ENCODE measurements around the gene CNDP2. TPM values are rescaled to one million over a fixed set of nuclear protein-coding genes. Genes with fewer than 3 reads are reported as not detected.

The CNDP2 gene
- total RNA-seq, 1 experiment from 2014 or later, result 40.5 TPM

DNA sequence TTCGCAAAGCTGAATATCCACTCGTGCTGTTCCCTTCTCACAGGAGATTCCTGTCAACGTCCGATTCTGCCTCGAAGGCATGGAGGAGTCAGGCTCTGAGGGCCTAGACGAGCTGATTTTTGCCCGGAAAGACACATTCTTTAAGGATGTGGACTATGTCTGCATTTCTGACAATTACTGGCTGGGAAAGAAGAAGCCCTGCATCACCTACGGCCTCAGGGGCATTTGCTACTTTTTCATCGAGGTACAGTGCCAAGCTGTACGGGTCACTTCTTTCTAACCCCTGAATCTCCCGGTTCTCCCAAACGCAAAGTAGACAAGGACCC, 14.6 kb downstream of the CNDP2 start:
- H3K36me3 ChIP-seq, result peaks cover 85% of the 10 kb centered on the region
- no peak for DNase-seq (ENCODE audit: low read depth in 1 of 2, low spot score in 2 of 2)
- no peaks in the 10 kb centered on the region for H3K27me3 ChIP-seq (replicated peaks)
- no peak overlapping the region for H3K4me3 ChIP-seq
- no peak overlapping the region for H3K27ac ChIP-seq
- no peaks in the 10 kb centered on the region for H3K9me3 ChIP-seq (replicated peaks)
- H3K4me1 ChIP-seq (replicated peaks), result no peaks in the 10 kb centered on the region

DNA sequence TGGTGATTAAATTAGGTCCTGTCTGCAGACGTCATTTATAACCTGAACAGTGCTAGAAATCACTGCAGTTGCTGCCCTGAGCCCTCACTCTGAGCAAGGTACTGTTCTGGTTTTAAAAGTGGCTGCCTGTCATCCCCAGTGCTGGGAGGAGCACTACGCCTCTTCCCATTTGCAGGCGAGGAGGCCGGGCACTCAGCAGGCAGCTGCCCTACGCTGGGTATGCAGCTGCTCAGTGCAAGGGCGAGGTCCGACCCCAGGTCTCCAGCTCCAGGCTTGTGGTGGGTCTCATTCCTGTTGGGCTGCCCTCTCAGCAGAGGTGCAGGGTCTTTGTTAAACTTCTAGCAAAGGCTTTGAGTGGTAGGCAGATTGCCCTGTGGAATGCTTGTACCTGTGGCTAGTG, 15.7 kb downstream of the CNDP2 start:
- peaks cover 87% of the 10 kb centered on the region for H3K36me3 ChIP-seq
- H3K4me3 ChIP-seq, result no peak overlapping the region
- no peak for DNase-seq (ENCODE audit: low read depth in 1 of 2, low spot score in 2 of 2)
- no peaks in the 10 kb centered on the region for H3K4me1 ChIP-seq (replicated peaks)
- no peaks in the 10 kb centered on the region for H3K9me3 ChIP-seq (replicated peaks)
- H3K27ac ChIP-seq, result no peak overlapping the region
- H3K27me3 ChIP-seq (replicated peaks), result no peaks in the 10 kb centered on the region

DNA sequence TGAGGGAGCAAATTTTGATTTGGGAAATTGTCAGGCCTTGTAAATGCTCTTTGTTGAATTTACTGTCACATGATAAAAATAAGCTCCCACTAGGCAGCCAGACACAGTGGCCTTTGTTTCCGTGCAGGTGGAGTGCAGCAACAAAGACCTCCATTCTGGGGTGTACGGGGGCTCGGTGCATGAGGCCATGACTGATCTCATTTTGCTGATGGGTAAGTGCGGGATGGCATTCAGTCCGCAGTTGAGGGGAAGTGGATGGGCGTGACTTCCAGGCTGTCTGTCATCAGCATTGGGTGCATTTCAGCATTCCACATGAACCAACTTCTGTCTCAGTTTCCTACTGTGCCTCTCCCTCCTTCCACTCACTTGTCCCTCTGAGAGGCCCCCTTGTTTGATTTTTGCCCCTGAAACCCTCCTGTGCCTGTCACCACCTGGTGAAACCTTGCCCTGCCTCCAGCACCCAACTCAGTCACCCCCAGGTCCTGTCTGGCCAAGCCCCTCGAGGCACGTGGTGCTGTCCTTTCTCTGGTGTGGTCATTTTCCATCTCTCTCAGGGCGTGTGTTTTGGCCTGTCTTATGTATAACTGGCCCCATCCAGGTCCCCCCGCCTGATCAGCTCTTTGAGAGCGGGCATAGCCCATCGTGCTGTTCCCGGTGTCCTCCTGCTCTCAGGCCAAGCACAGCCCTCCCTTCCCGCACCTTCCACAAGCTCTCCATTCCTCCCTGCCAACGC, 16.3 kb downstream of the CNDP2 start:
- Histone ChIP-seq H3K27ac (no peak overlapping the region), H3K27me3 (replicated peaks) (no peaks in the 10 kb centered on the region), H3K4me1 (replicated peaks) (no peaks in the 10 kb centered on the region), H3K36me3 (peaks cover 89% of the 10 kb centered on the region), H3K9me3 (replicated peaks) (no peaks in the 10 kb centered on the region), H3K4me3 (no peak overlapping the region)
- DNase-seq (ENCODE audit: low read depth in 1 of 2, low spot score in 2 of 2), result no peak

DNA sequence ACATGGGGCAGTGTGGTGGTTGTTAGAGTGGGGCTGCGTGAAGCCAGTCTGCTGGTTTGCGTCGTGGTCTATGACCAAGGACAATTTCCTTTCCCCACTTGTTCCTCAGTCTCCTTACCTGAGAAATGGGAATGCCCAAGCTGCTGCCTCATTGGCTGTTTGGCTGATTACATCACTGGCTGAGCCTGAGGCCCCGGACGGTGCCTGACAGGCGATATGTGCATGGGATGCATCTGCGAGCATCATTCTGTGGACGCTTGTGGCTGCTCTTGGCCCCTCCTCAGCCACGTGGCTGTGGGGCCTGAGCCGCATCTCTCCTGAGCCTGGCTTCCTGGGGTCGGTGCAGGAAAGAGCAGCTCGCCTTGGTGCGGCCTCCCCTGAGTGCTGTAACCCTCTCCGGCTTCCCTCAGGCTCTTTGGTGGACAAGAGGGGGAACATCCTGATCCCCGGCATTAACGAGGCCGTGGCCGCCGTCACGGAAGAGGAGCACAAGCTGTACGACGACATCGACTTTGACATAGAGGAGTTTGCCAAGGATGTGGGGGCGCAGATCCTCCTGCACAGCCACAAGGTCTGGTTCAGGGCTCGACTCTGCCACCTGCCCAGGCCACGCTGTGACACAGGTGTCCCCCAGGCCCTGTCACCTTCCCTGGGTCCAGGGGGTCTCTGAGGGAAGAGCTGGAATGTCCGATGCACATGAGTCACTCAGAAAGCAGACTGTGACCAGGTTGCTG, 17.2 kb downstream of the CNDP2 start:
- H3K4me3 ChIP-seq, result no peak overlapping the region
- H3K27ac ChIP-seq, result no peak overlapping the region
- H3K4me1 ChIP-seq (replicated peaks), result no peaks in the 10 kb centered on the region
- H3K27me3 ChIP-seq (replicated peaks), result no peaks in the 10 kb centered on the region
- no peak for DNase-seq (ENCODE audit: low read depth in 1 of 2, low spot score in 2 of 2)
- peaks cover 88% of the 10 kb centered on the region for H3K36me3 ChIP-seq
- no peaks in the 10 kb centered on the region for H3K9me3 ChIP-seq (replicated peaks)

DNA sequence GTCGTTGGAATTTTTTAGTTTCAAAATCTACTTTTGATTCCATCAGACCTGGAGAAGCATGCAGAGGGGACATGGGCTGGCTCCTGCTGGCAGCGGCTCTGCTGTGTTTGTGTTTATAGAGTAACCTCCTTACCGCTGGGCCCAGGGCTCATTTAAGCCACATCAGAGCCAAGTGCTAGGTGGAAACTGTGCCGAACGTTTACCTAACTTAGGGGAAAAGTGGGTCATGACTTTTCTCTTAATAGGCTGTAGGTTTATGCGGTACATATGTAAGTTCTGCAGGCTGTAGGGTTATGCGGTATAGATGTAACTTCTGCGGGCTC, 17.7 kb downstream of the CNDP2 start:
- H3K4me1 ChIP-seq (replicated peaks), result no peaks in the 10 kb centered on the region
- no peaks in the 10 kb centered on the region for H3K9me3 ChIP-seq (replicated peaks)
- no peaks in the 10 kb centered on the region for H3K27me3 ChIP-seq (replicated peaks)
- H3K27ac ChIP-seq, result no peak overlapping the region
- H3K36me3 ChIP-seq, result peaks cover 88% of the 10 kb centered on the region
- no peak for DNase-seq (ENCODE audit: low read depth in 1 of 2, low spot score in 2 of 2)
- no peak overlapping the region for H3K4me3 ChIP-seq

DNA sequence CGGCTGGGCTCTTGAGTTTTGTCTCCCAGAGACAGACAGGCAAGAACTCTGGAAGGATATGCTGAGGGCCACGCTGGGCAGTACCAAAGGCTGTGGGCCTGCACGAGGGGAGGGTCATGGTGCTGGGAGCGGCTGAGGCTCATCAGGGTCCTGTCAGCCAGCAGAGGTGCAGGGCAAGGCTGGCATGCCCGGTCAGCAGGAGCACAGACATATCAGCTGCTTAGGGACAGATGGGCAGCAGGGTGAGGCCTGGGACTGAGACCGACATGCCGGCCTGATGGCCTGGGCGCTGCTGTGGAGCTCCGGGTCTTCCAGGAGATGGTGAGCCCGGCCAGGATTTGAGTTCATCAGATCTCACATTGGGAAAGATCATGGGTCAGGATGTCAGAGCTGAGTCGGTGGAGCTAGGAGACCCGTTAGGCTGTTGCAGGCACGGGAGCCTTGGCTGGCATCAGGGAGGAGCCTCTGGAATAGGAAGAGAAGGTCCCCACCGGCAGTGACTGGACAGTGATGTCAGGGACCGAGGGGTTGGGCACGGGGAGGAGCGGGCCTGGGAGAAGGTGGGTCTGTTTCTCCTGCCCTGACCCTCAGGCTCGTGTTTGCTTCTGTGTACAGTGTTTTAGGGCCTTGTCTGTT, 18.8 kb downstream of the CNDP2 start:
- peaks cover 88% of the 10 kb centered on the region for H3K36me3 ChIP-seq
- no peak for DNase-seq (ENCODE audit: low read depth in 1 of 2, low spot score in 2 of 2)
- H3K27ac ChIP-seq, result no peak overlapping the region
- H3K27me3 ChIP-seq (replicated peaks), result no peaks in the 10 kb centered on the region
- no peaks in the 10 kb centered on the region for H3K9me3 ChIP-seq (replicated peaks)
- H3K4me1 ChIP-seq (replicated peaks), result no peaks in the 10 kb centered on the region
- H3K4me3 ChIP-seq, result no peak overlapping the region

DNA sequence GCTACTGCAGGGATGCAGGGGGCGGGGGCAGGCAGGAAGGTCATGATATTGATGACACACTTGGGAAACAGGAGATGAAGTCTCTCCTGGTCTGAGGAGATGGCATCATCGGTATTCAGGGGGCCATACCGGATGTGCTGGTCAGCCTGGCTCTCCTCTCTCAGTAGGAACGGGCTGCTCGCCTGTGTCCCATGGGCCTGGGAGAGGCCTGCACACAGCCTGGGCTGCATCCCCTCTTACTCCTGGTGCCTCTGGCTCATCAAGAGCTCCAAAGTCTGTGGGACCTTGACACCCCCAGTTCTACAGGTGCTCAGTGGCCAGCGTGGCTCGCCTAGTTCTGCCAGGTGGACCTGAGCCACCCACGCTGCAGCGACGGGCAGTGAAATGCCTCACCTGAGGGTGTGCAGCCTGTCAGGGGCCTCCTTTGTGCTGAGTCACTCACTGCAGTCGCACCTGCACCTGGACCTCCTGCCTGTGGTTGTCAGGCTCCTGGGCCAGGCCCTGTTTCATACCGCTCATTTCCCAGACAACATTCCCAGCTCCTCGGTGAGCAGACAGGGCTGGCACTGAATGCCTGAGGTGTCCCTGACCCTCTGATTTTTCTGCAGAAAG, 19.6 kb downstream of the CNDP2 start:
- Histone ChIP-seq H3K36me3 (peaks cover 85% of the 10 kb centered on the region), H3K9me3 (replicated peaks) (no peaks in the 10 kb centered on the region), H3K27me3 (replicated peaks) (no peaks in the 10 kb centered on the region), H3K4me3 (no peak overlapping the region), H3K27ac (no peak overlapping the region), H3K4me1 (replicated peaks) (no peaks in the 10 kb centered on the region)
- DNase-seq (ENCODE audit: low read depth in 1 of 2, low spot score in 2 of 2), result no peak

DNA sequence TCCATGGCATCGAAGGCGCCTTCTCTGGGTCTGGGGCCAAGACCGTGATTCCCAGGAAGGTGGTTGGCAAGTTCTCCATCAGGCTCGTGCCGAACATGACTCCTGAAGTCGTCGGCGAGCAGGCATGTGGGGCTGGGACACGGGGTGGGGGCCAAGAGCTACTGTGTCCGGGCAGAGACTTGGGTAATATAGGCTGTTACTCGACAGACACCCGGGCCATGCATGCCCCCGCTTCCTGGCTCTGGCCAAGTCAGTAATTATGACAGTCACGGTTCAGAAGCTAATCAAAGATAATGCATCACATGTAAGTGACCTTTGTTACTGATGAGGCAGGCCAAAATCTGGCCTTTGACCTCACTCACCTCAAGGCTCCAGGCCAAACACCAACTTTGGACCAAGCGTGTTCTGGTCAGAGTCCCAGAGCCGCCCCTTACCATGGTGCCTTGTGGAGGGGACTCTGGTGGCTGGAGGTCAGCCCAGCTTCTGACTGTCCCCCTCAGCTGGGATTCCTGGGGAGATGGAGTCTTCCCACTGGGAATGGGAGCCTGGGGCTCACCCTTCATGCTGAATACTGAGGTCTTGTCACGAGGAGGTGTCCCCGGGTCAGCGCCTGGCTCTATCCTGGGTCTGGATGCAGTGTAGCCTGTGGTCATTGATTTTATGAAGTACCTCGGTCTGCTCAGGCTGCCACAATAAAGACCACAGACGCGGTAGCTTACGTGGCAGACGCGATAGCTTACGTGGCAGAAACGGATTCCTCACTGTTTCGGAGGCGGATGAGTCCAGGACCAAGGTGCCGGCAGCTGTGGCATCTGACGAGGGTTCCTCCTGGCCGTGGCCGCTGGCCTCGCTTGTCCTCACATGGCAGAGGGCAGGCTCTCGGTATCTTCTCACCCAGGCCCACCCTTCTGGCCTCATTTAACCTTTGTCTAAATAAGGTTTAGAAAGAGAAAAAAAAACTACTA, 20.4 kb downstream of the CNDP2 start:
- Histone ChIP-seq H3K27ac (no peak overlapping the region), H3K9me3 (replicated peaks) (no peaks in the 10 kb centered on the region), H3K4me3 (no peak overlapping the region), H3K36me3 (peaks cover 85% of the 10 kb centered on the region), H3K27me3 (replicated peaks) (no peaks in the 10 kb centered on the region), H3K4me1 (replicated peaks) (no peaks in the 10 kb centered on the region)
- no peak for DNase-seq (ENCODE audit: low read depth in 1 of 2, low spot score in 2 of 2)

DNA sequence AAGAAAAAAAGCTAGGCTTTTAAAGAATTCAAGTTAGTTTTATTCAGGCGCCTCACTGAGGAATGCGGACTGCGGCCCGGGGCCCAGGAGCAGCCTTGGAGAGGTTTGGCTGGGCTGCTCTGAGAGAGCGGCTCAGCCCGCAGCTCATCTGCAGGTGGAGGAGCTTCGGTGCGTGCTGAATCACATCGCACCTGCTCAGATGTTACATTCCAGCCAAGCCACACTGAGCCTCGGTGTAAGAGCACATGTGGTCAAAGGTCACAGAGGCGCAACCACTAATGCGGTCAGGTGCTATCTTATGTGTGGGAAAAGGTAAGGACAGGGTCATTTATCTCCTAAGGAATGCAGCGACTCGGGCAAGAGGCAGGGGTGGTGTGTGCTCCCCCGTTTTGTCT, 21.1 kb downstream of the CNDP2 start:
- DNase-seq (ENCODE audit: low read depth in 1 of 2, low spot score in 2 of 2), result no peak
- peaks cover 81% of the 10 kb centered on the region for H3K36me3 ChIP-seq

DNA sequence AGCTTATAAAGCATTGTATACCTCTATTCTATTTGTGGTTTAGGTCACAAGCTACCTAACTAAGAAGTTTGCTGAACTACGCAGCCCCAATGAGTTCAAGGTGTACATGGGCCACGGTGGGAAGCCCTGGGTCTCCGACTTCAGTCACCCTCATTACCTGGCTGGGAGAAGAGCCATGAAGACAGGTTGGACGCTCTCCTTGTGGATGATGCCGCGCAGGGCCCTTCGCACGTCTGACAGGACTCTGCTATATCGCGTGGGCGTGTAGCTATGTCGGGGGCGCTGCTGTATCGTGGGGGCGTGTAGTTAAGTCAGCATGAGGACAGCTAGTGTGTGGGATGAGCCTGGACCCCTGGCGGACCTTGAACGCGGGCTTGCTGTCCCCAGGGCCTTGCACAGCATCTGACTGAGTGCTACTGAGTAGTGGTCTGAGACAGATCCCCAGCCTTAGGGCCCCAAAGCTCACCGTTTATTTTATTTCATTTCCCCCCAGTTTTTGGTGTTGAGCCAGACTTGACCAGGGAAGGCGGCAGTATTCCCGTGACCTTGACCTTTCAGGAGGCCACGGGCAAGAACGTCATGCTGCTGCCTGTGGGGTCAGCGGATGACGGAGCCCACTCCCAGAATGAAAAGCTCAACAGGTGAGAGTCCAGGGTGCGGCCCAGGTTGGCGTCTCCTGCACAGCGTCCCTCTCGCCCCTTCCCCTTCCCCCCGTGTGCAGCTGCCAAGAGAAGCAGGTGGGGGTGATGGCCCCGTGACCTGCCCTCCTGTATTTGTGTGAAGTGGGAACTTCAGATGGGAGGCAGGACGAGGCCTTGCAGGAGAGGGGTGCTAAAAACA, 22.5 kb downstream of the CNDP2 start:
- Histone ChIP-seq H3K36me3 (peaks cover 66% of the 10 kb centered on the region), H3K27ac (no peak overlapping the region), H3K9me3 (replicated peaks) (no peaks in the 10 kb centered on the region), H3K4me1 (replicated peaks) (peaks cover 8% of the 10 kb centered on the region), H3K4me3 (no peak overlapping the region), H3K27me3 (replicated peaks) (no peaks in the 10 kb centered on the region)
- DNase-seq (ENCODE audit: low read depth in 1 of 2, low spot score in 2 of 2), result no peak

More for the DNA sequence above, 21.1 kb downstream of the CNDP2 start:
- no peaks in the 10 kb centered on the region for H3K27me3 ChIP-seq (replicated peaks)
- no peaks in the 10 kb centered on the region for H3K4me1 ChIP-seq (replicated peaks)
- no peaks in the 10 kb centered on the region for H3K9me3 ChIP-seq (replicated peaks)
- H3K4me3 ChIP-seq, result no peak overlapping the region
- no peak overlapping the region for H3K27ac ChIP-seq

DNA sequence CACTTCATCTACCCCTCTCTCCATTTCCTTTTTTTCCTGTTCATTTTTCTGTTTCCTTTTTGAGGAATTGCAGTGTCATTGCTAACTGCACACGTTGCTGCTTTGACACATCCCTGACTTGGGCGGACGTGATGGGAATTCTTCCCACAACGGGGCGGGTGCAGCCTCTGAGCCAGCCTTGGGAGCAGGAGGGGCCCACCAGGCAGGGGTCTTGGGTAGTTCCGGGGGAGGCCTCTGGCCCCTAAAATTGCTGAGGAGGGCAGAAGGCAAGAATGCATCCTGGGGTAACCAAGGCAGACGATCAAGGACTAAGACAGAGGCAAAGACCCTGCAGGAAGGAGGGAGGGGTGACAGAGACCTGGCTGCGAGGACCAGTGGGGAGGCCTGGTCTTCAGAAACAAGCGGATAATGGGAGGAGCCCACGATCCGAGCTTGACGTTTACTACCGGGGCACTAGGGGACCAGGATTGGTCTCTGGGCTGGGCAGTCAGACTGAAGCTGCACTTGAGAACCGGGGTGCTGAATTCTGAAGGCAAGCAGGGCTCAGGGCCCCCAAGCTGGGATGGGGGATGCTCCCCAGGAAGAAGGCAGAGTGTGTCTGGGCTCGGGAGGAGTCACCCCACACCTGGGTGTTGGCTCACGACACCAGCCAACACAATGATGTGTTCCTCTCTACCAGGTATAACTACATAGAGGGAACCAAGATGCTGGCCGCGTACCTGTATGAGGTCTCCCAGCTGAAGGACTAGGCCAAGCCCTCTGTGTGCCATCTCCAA, 23.3 kb downstream of the CNDP2 start:
- H3K9me3 ChIP-seq (replicated peaks), result no peaks in the 10 kb centered on the region
- DNase-seq (ENCODE audit: low read depth in 1 of 2, low spot score in 2 of 2), result no peak
- no peaks in the 10 kb centered on the region for H3K27me3 ChIP-seq (replicated peaks)
- H3K4me1 ChIP-seq (replicated peaks), result peaks cover 16% of the 10 kb centered on the region
- H3K36me3 ChIP-seq, result peaks cover 64% of the 10 kb centered on the region
- H3K4me3 ChIP-seq, result no peak overlapping the region
- no peak overlapping the region for H3K27ac ChIP-seq
